PC-3 (cell line): ENCODE results near the gene C19orf12. TPM values are rescaled to one million over a fixed set of nuclear protein-coding genes. Genes with fewer than 3 reads are reported as not detected.

ENCODE experiments used
- ATAC-seq: fragments of 200-7000 bp; cut with Tn5 transposase; 2 replicates; pipeline ENCODE4 v1.9.1; 2020; ENCODE audit warnings: mild to moderate bottlenecking, moderate library complexity
- BruUV-seq: library from RNA; stranded (reverse); fragments of 400-500 nt; replicated peaks from 2 replicates; lab custom pipeline; 2021; lab: Mats Ljungman, UMichigan
- CTCF ChIA-PET: fragments of 300-600 bp; sonication (Branson Sonifier 250); formaldehyde crosslinking; loops from one replicate; lab custom pipeline; 2022; ENCODE audit warnings: antibody characterized with exemption; lab: Charles Lee
- POLR2A ChIA-PET: fragments of 300-600 bp; sonication (Branson Sonifier 250); formaldehyde crosslinking; loops from one replicate; lab custom pipeline; 2022; ENCODE audit warnings: antibody characterized with exemption; ENCODE audit not compliant: unreplicated experiment; lab: Charles Lee
- DNase-seq: peaks from one replicate; pipeline ENCODE4 v3.0.0-alpha.2; 2015
- H2AFZ ChIP-seq: fragments of 300-600 bp; sonication (generic); 2 replicates; pipeline ENCODE4 v1.6.0; 2016; ENCODE audit warnings: antibody characterized with exemption, low read length
- H3F3A ChIP-seq: fragments of 300-600 bp; sonication (generic); one replicate; pipeline ENCODE4 v1.6.0; 2017; ENCODE audit warnings: antibody characterized with exemption, low read length, control low read depth, mild to moderate bottlenecking; ENCODE audit not compliant: unreplicated experiment
- H3K27ac ChIP-seq: fragments of 300-600 bp; sonication (generic); 2 replicates; pipeline ENCODE4 v1.5.1; 2016; ENCODE audit warnings: mild to moderate bottlenecking, low read length
- H3K27me3 ChIP-seq: fragments of 300-600 bp; sonication (generic); 2 replicates; pipeline ENCODE4 v1.6.1; 2016; ENCODE audit warnings: low read length, mixed read lengths
- H3K36me3 ChIP-seq: fragments of 300-600 bp; sonication (generic); 2 replicates; pipeline ENCODE4 v1.6.1; 2016; ENCODE audit warnings: low read depth, mixed run types, low read length, mixed read lengths
- H3K4me1 ChIP-seq: fragments of 300-600 bp; sonication (generic); 2 replicates; pipeline ENCODE4 v1.5.1; 2016; ENCODE audit warnings: low read length; ENCODE audit not compliant: insufficient read depth
- H3K4me2 ChIP-seq: fragments of 300-600 bp; sonication (generic); 2 replicates; pipeline ENCODE4 v1.6.0; 2016; ENCODE audit warnings: low read length
- H3K4me3 ChIP-seq: fragments of 300-600 bp; sonication (generic); 2 replicates; pipeline ENCODE4 v1.5.1; 2016; ENCODE audit warnings: mild to moderate bottlenecking, low read length, mixed read lengths
- H3K79me2 ChIP-seq: fragments of 300-600 bp; sonication (generic); 2 replicates; pipeline ENCODE4 v1.6.1; 2017; ENCODE audit warnings: low read length, mixed read lengths
- H3K9ac ChIP-seq: fragments of 300-600 bp; sonication (generic); 2 replicates; pipeline ENCODE4 v1.6.0; 2016; ENCODE audit warnings: mild to moderate bottlenecking, low read length
- H3K9me2 ChIP-seq: fragments of 300-600 bp; sonication (generic); replicated peaks from 2 replicates; pipeline ENCODE4 v1.6.1; 2016; ENCODE audit warnings: mixed run types, low read length, mixed read lengths
- H3K9me3 ChIP-seq: fragments of 300-600 bp; sonication (generic); 2 replicates; pipeline ENCODE4 v1.6.1; 2016; ENCODE audit warnings: low read length, mixed read lengths
- H4K20me1 ChIP-seq: fragments of 300-600 bp; sonication (generic); 2 replicates; pipeline ENCODE4 v1.6.1; 2016; ENCODE audit warnings: low read length, mixed read lengths
- EZH2 ChIP-seq: fragments of 300-600 bp; sonication (generic); IDR thresholded peaks from one replicate; pipeline ENCODE4 v1.6.1; 2017; ENCODE audit warnings: antibody characterized with exemption, mild to moderate bottlenecking, low read length; ENCODE audit not compliant: unreplicated experiment
- EZH2phosphoT487 ChIP-seq: fragments of 300-600 bp; sonication (generic); IDR thresholded peaks from 2 replicates; pipeline ENCODE4 v1.6.1; 2018; ENCODE audit warnings: mild to moderate bottlenecking, antibody characterized with exemption, low read length, borderline replicate concordance
- intact Hi-C: fragments of 100-400 bp; cut with micrococcal nuclease; formaldehyde crosslinking; loops from 2 replicates; pipeline ENCODE4 v1.9.0; 2023
- total RNA-seq: library from RNA; depleted of rRNA; stranded (reverse); fragments of >200 nt; gene quantifications from 2 replicates; pipeline ENCODE4 v1.2.3, GENCODE V29; 2014
- TF ChIP-seq, protein P1 (sequence below): fragments of 300-600 bp; sonication (generic); conservative IDR thresholded peaks from 2 replicates; pipeline ENCODE4 v1.5.1; 2017; ENCODE audit warnings: antibody characterized with exemption, low read depth, mild to moderate bottlenecking, low read length

The C19orf12 gene
- total RNA-seq, 1 experiment from 2014 or later, result 11.8 TPM

DNA sequence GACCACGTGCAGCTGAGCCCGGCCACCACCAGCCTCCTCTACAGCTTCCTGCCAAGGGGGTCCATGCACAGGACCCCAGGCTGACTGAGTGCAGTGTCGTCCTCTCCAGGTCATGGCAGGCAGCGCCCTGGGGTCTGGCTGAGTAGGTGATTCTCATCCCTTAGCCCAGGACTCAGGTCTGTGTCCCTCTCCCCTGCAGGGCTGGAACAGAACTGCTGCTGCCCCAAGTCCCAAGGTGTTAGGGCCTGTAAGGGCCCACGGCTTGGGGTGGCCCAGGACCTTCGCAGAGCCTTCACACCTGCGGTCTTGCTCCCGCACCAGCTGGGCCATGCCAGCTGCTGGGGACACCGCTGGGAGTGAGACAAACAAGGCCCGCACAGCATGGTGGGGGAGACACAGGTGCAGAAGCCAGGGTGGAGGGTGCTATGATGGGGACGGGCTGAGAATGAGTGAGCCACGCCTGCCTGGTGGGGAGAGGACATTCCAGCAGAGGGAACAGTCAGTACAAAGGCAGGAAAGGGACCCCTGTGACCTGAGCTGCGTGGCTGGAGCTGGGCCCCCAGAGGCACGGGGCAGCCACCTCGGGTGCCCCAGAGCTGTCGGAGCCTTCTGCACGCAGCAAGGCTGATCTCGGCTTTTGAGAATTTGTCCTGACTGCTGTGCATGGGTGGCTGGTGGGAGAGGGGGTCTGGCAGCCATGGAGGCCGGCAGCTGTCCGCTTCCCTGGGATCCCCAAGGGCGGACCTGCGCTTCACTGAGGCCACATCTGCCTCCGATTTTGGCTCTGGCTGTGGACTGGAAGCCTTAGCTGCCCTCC, 37.9 kb downstream of the C19orf12 start:
- intact Hi-C loops, result no loop called here
- CTCF ChIA-PET, result no interaction called here
- TF ChIP-seq EZH2phosphoT487 (no peak), EZH2 (no peak)
- TF ChIP-seq, protein P1, sequence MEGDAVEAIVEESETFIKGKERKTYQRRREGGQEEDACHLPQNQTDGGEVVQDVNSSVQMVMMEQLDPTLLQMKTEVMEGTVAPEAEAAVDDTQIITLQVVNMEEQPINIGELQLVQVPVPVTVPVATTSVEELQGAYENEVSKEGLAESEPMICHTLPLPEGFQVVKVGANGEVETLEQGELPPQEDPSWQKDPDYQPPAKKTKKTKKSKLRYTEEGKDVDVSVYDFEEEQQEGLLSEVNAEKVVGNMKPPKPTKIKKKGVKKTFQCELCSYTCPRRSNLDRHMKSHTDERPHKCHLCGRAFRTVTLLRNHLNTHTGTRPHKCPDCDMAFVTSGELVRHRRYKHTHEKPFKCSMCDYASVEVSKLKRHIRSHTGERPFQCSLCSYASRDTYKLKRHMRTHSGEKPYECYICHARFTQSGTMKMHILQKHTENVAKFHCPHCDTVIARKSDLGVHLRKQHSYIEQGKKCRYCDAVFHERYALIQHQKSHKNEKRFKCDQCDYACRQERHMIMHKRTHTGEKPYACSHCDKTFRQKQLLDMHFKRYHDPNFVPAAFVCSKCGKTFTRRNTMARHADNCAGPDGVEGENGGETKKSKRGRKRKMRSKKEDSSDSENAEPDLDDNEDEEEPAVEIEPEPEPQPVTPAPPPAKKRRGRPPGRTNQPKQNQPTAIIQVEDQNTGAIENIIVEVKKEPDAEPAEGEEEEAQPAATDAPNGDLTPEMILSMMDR, result no peak
- Histone ChIP-seq H3K9me3 (no peaks in the 10 kb centered on the region), H3K4me1 (no peaks in the 10 kb centered on the region), H4K20me1 (no peaks in the 10 kb centered on the region), H3K9ac (no peak overlapping the region), H3F3A (no peaks in the 10 kb centered on the region), H3K9me2 (no peaks in the 10 kb centered on the region), H3K4me3 (no peak overlapping the region), H2AFZ (no peak overlapping the region), H3K27ac (no peak overlapping the region), H3K4me2 (no peak overlapping the region), H3K79me2 (peaks cover 11% of the 10 kb centered on the region), H3K27me3 (no peaks in the 10 kb centered on the region), H3K36me3 (no peaks in the 10 kb centered on the region)
- no TSS peak for BruUV-seq
- no peak for DNase-seq
- POLR2A ChIA-PET, result no interaction called here
- no peak for ATAC-seq

GRCh38 chr19:29676586-29676985, 38.5 kb downstream of the C19orf12 start:
- no peak for TF ChIP-seq EZH2phosphoT487
- TF ChIP-seq EZH2, result no peak
- TF ChIP-seq, protein P1, result no peak
- no peak for ATAC-seq
- Histone ChIP-seq H2AFZ (no peak overlapping the region), H3K4me2 (no peak overlapping the region), H3K9ac (no peak overlapping the region), H4K20me1 (no peaks in the 10 kb centered on the region), H3K4me1 (peaks cover 5% of the 10 kb centered on the region; the same call in 1 of the 2 replicates), H3K4me3 (no peak overlapping the region), H3K27ac (no peak overlapping the region), H3K27me3 (no peaks in the 10 kb centered on the region), H3F3A (no peaks in the 10 kb centered on the region), H3K9me2 (no peaks in the 10 kb centered on the region), H3K36me3 (no peaks in the 10 kb centered on the region), H3K79me2 (peaks cover 15% of the 10 kb centered on the region), H3K9me3 (no peaks in the 10 kb centered on the region)
- CTCF ChIA-PET, result no interaction called here
- intact Hi-C loops, result no loop called here
- no peak for DNase-seq
- BruUV-seq, result no TSS peak
- POLR2A ChIA-PET, result no interaction called here

- Histone ChIP-seq H4K20me1 (no peaks in the 10 kb centered on the region), H3F3A (no peaks in the 10 kb centered on the region), H3K27me3 (no peaks in the 10 kb centered on the region), H3K9me2 (no peaks in the 10 kb centered on the region), H3K79me2 (peaks cover 15% of the 10 kb centered on the region), H3K36me3 (no peaks in the 10 kb centered on the region), H3K4me1 (peaks cover 10% of the 10 kb centered on the region; the same call in 1 of the 2 replicates), H3K4me3 (no peak overlapping the region), H3K9ac (no peak overlapping the region), H3K4me2 (no peak overlapping the region), H3K27ac (no peak overlapping the region), H3K9me3 (no peaks in the 10 kb centered on the region), H2AFZ (no peak overlapping the region)
- TF ChIP-seq, protein P1, result no peak
- no peak for TF ChIP-seq EZH2
- no peak for TF ChIP-seq EZH2phosphoT487
- CTCF ChIA-PET, result no interaction called here
- intact Hi-C loops, result no loop called here
- ATAC-seq (no peak), DNase-seq (no peak)
- BruUV-seq, result no TSS peak
- POLR2A ChIA-PET, result no interaction called here
These were observed 39.3 kb downstream of the C19orf12 start for GRCh38 chr19:29675650-29676186.
